ENCODE measurements around the gene AEBP2. TPM values are rescaled to one million over a fixed set of nuclear protein-coding genes. Genes with fewer than 3 reads are reported as not detected.

The AEBP2 gene
- total RNA-seq, 4 donors from 2014 or later: 23.6 to 41.4 (median 38.6) TPM

DNA sequence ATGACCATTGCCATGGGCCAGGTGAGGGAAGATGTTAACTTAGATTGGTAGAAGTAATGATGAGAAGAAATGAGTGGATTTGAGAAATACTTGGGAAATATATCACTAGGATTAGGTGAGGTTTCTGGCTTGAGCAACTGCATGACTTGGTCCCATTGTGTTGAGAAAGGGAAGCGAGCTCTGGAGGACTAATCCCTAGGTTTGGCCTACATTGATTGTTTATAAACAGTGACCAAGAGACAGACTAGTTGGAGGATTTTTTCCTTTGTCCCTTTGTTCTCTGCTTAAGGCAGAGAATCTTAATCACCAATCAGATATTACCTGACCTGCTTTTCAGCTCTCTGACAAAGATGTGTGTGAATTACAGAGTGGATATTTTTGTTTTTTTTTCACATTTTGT is 100.5 kb downstream of the AEBP2 start:
- no peak overlapping the region for H3K4me3 ChIP-seq
- peaks cover 0 to 7% (median 0%) of the 10 kb centered on the region in 3 donors for H3K9me3 ChIP-seq
- no peaks in the 10 kb centered on the region for H3K4me1 ChIP-seq
- H3K36me3 ChIP-seq: no peaks in the 10 kb centered on the region
- no peaks in the 10 kb centered on the region for H3K27me3 ChIP-seq
- ATAC-seq: no peak
- WGBS, 2 donors (ENCODE audit: low coverage in 1 of 2): 44 to 67% methylated on average over 1 of the region's 1 CpG
- H3K27ac ChIP-seq: no peak overlapping the region
- TF ChIP-seq, protein P1, sequence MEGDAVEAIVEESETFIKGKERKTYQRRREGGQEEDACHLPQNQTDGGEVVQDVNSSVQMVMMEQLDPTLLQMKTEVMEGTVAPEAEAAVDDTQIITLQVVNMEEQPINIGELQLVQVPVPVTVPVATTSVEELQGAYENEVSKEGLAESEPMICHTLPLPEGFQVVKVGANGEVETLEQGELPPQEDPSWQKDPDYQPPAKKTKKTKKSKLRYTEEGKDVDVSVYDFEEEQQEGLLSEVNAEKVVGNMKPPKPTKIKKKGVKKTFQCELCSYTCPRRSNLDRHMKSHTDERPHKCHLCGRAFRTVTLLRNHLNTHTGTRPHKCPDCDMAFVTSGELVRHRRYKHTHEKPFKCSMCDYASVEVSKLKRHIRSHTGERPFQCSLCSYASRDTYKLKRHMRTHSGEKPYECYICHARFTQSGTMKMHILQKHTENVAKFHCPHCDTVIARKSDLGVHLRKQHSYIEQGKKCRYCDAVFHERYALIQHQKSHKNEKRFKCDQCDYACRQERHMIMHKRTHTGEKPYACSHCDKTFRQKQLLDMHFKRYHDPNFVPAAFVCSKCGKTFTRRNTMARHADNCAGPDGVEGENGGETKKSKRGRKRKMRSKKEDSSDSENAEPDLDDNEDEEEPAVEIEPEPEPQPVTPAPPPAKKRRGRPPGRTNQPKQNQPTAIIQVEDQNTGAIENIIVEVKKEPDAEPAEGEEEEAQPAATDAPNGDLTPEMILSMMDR (IDR thresholded peaks at IDR 0.05): no peak
- TF ChIP-seq POLR2AphosphoS5 (IDR thresholded peaks at IDR 0.05): no peak
- no peak for TF ChIP-seq POLR2A (IDR thresholded peaks at IDR 0.05)
- no peak for TF ChIP-seq EP300 (IDR thresholded peaks at IDR 0.05)

DNA sequence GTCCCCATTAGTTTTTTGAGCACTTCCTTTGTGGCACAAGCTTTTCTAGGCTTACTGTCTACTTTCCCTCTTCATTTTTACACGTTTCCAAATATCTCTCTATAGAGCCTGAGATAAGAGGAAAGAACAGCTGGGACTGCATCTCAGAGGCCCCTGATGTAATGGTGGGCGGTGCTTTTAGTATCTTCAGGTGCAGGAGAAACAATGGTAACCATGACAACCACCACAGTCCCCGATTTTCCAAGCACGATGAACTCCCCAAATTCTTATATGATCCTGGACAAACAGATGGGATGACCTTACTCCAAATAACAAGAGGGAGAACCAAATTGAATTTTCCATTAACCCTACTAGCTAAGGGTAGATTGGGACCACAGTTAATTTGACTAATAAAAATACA is 103.3 kb downstream of the AEBP2 start:
- Histone ChIP-seq H3K27ac (no peak overlapping the region), H3K9me3 (no peaks in the 10 kb centered on the region), H3K4me3 (no peak overlapping the region), H3K36me3 (no peaks in the 10 kb centered on the region), H3K27me3 (no peaks in the 10 kb centered on the region), H3K4me1 (peaks cover 9 to 25% (median 10%) of the 10 kb centered on the region in 3 donors)
- 40 to 52% methylated on average over 1 to 4 of the region's 4 CpGs for WGBS, 2 donors (ENCODE audit: low coverage in 1 of 2)
- TF ChIP-seq POLR2A (IDR thresholded peaks at IDR 0.05): no peak
- TF ChIP-seq, protein P1 (IDR thresholded peaks at IDR 0.05): no peak
- no peak for TF ChIP-seq POLR2AphosphoS5 (IDR thresholded peaks at IDR 0.05)
- TF ChIP-seq EP300 (IDR thresholded peaks at IDR 0.05): no peak
- no peak for ATAC-seq

DNA sequence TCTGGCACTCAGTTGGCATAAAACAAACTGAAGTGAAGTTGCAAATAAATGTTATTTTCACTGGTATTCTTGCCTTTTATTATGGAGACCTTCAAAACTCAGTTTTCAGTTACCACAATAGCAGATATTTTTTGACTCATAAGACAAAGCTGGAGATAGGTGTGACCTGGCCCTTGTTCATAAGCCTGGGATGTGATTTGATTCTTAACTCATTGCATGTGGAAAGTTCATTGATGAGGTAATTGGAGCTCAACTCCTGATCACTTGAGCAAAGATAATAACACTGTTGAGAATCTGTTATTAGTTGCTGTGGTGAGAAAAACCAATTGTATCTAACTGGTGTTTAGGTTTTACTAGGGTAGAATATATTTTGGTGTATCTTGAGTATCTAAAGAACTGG is 105.1 kb downstream of the AEBP2 start:
- TF ChIP-seq, protein P1 (IDR thresholded peaks at IDR 0.05): no peak
- TF ChIP-seq POLR2A (IDR thresholded peaks at IDR 0.05): no peak
- no peak for TF ChIP-seq EP300 (IDR thresholded peaks at IDR 0.05)
- TF ChIP-seq POLR2AphosphoS5 (IDR thresholded peaks at IDR 0.05): no peak
- no peak overlapping the region for H3K27ac ChIP-seq
- ATAC-seq: no peak
- H3K4me1 ChIP-seq: peaks cover 13 to 33% (median 17%) of the 10 kb centered on the region in 3 donors
- H3K27me3 ChIP-seq: no peaks in the 10 kb centered on the region
- no peak overlapping the region for H3K4me3 ChIP-seq
- no peaks in the 10 kb centered on the region for H3K36me3 ChIP-seq
- H3K9me3 ChIP-seq: no peaks in the 10 kb centered on the region

DNA sequence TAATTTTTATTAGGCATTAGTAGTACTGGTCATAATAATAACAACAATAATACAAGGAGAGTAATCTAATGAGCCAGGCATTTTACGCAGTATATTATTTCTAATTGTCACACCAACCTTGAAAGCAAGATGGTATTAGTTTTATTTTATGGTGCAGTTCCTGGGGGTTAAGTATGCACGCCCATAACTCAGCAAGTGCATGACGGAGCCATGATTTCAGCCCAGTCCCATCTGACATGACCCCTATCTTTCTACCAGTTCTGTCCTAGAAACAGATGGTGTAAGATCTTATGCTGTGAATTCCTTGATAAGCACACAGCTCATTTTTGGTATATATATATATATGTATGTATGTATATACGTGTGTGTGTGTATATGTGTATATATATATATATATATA is 106.0 kb downstream of the AEBP2 start:
- WGBS, 2 donors (ENCODE audit: low coverage in 1 of 2): 84 to 89% methylated on average over 4 of the region's 4 CpGs
- no peak for ATAC-seq
- Histone ChIP-seq H3K9me3 (no peaks in the 10 kb centered on the region), H3K27ac (no peak overlapping the region), H3K36me3 (no peaks in the 10 kb centered on the region), H3K4me1 (peaks cover 13 to 33% (median 17%) of the 10 kb centered on the region in 3 donors), H3K4me3 (no peak overlapping the region), H3K27me3 (no peaks in the 10 kb centered on the region)
- TF ChIP-seq, protein P1 (IDR thresholded peaks at IDR 0.05): no peak
- TF ChIP-seq POLR2A (IDR thresholded peaks at IDR 0.05) (no peak), EP300 (IDR thresholded peaks at IDR 0.05) (no peak), POLR2AphosphoS5 (IDR thresholded peaks at IDR 0.05) (no peak)

DNA sequence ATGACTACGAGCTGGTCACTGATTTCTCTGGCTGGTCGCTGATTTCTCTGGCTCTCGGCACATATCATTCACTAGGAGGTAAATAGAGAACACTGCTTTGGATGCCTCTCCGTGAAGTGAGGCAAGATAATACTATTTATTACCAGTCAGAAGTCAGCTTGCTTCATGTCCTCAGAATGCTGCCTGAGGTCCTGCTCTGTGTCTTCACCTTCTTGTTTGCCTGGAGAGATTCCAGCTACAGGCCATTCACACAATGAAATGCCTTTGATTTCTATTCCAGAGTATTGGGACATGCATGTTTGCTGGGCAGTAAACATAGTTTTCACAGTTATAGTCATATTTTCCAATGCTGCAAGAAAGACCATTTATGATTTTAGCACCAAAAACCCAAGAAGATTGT is 106.7 kb downstream of the AEBP2 start:
- peak overlapping the region; percentile 25 to 68 (median 62) for H3K27ac ChIP-seq
- no peak overlapping the region for H3K4me3 ChIP-seq
- peak; percentile 86 for ATAC-seq
- WGBS, 2 donors (ENCODE audit: low coverage in 1 of 2): 25% methylated on average over 4 of the region's 4 CpGs; no CpG with 5 or more reads in 1 of the 2 donors
- H3K9me3 ChIP-seq: no peaks in the 10 kb centered on the region
- H3K27me3 ChIP-seq: no peaks in the 10 kb centered on the region
- H3K4me1 ChIP-seq: peaks cover 13 to 33% (median 17%) of the 10 kb centered on the region in 3 donors
- TF ChIP-seq EP300 (IDR thresholded peaks at IDR 0.05): no peak
- peak; percentile 31 for TF ChIP-seq POLR2AphosphoS5 (IDR thresholded peaks at IDR 0.05)
- no peak for TF ChIP-seq POLR2A (IDR thresholded peaks at IDR 0.05)
- H3K36me3 ChIP-seq: no peaks in the 10 kb centered on the region

Data from gastroesophageal sphincter (tissue), 4 donors.